Loucy (cell line): ENCODE data around the gene KCNN3.

Experiments used
- EZH2phosphoT487 ChIP-seq: fragments of 200-600 bp; IDR thresholded peaks from 2 replicates; pipeline ENCODE4 v1.6.1; 2018; ENCODE audit warnings: antibody characterized with exemption, mild to moderate bottlenecking, moderate library complexity, borderline replicate concordance
- TF ChIP-seq, protein P1 (sequence below): fragments of 200-600 bp; sonication (generic); conservative IDR thresholded peaks from 2 replicates; pipeline ENCODE4 v1.5.1; 2014; ENCODE audit warnings: mild to moderate bottlenecking, antibody characterized with exemption, low read length

- TF ChIP-seq, protein P1, sequence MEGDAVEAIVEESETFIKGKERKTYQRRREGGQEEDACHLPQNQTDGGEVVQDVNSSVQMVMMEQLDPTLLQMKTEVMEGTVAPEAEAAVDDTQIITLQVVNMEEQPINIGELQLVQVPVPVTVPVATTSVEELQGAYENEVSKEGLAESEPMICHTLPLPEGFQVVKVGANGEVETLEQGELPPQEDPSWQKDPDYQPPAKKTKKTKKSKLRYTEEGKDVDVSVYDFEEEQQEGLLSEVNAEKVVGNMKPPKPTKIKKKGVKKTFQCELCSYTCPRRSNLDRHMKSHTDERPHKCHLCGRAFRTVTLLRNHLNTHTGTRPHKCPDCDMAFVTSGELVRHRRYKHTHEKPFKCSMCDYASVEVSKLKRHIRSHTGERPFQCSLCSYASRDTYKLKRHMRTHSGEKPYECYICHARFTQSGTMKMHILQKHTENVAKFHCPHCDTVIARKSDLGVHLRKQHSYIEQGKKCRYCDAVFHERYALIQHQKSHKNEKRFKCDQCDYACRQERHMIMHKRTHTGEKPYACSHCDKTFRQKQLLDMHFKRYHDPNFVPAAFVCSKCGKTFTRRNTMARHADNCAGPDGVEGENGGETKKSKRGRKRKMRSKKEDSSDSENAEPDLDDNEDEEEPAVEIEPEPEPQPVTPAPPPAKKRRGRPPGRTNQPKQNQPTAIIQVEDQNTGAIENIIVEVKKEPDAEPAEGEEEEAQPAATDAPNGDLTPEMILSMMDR: no peak
- no peak for TF ChIP-seq EZH2phosphoT487
Measured at GRCh38 chr1:154879038-154879421, 8.9 kb upstream of the KCNN3 start.
